SHP77 (cell line): ENCODE measurements around the gene SYT1.

Source experiments
- DNase-seq, 2 experiments: peaks; one replicate each; lab custom pipeline; 2025; lab: John Stamatoyannopoulos, UW

The SYT1 gene

GRCh38 chr12:79439175-79439825, 574.7 kb downstream of the SYT1 start:
- DNase-seq, result no peak

- DNase-seq, result no peak
Observed at GRCh38 chr12:79441534-79441933, 577.0 kb downstream of the SYT1 start.

GRCh38 chr12:79442396-79442795, 577.8 kb downstream of the SYT1 start:
- no peak for DNase-seq

GRCh38 chr12:79444089-79444488, 579.5 kb downstream of the SYT1 start:
- peak in 1 of 2 experiments; percentile 3 for DNase-seq

GRCh38 chr12:79448816-79449215, 584.2 kb downstream of the SYT1 start:
- DNase-seq, result no peak

GRCh38 chr12:79451365-79451764, 586.8 kb downstream of the SYT1 start:
- DNase-seq, result no peak

- DNase-seq, result no peak
Observed at GRCh38 chr12:79451978-79452377, 587.4 kb downstream of the SYT1 start.

GRCh38 chr12:79452906-79453305, 588.3 kb downstream of the SYT1 start:
- no peak for DNase-seq

GRCh38 chr12:79453820-79454219, 589.2 kb downstream of the SYT1 start:
- DNase-seq, result no peak

GRCh38 chr12:79454338-79454843, 589.8 kb downstream of the SYT1 start:
- DNase-seq, result no peak

- DNase-seq, result no peak
Observed at GRCh38 chr12:79455286-79455685, 590.7 kb downstream of the SYT1 start.

GRCh38 chr12:79482323-79482722, 617.7 kb downstream of the SYT1 start:
- no peak for DNase-seq

GRCh38 chr12:79482921-79483320, 618.3 kb downstream of the SYT1 start:
- DNase-seq, result no peak

- DNase-seq, result no peak
Observed at GRCh38 chr12:79486154-79486553, 621.6 kb downstream of the SYT1 start.

- no peak for DNase-seq
Observed at GRCh38 chr12:79487386-79488110, 623.0 kb downstream of the SYT1 start.
